NCI-H524 (cell line): ENCODE data around the gene CXCR6.

ENCODE experiments used
- DNase-seq, 2 experiments: peaks; one replicate each; lab custom pipeline; 2025; lab: John Stamatoyannopoulos, UW

Gene CXCR6

DNA sequence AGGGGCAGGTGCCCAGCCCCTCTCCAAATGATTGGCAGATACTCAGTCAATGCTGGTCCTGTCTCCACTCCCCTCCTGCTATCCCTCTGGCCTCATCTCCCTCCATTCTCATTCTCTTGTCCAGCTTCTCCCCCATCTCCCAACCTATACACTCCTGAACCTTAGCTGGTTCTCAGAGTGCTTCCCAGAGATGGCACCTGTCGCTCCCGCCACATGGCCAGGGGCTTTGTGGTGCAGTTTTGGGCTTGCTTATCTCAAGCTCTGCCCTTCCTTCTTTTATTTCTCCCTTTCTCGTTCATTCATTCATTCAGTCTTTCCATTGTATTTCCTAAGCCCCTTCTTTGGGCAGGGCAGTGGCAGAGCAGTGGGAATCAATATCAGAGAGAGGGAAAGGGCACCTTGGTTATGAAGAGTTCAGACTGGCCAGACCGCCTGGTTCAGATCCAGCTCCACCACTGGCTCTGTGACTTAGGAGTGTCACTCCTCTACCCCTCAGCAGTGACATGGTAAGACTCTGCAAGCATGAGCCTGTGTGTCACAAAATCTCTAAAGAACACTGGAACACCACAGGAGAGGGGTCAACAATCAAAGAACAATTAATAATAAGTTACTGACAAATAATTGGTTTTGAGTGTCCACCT is 20.2 kb upstream of the CXCR6 start:
- no peak for DNase-seq

DNA sequence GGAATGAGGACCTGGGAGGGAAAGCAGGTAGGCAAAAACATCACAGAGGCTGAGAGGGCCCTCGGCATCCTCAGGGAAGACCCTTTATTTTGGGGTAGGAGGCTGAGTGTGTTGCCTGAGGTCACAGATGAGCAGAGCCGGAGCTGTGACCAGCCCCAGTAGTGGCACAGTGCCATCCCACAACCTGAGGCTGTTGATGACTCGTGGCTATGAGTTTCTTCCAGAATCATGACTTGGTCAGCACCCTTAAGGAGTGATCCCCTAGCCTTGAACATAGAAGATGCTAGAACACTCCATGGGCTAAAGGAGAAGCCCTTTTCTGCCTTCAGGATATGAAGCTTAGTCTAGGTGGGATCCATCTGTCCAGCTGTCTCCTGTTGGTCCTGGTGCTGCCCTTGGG is 19.5 kb upstream of the CXCR6 start:
- DNase-seq: no peak

DNA sequence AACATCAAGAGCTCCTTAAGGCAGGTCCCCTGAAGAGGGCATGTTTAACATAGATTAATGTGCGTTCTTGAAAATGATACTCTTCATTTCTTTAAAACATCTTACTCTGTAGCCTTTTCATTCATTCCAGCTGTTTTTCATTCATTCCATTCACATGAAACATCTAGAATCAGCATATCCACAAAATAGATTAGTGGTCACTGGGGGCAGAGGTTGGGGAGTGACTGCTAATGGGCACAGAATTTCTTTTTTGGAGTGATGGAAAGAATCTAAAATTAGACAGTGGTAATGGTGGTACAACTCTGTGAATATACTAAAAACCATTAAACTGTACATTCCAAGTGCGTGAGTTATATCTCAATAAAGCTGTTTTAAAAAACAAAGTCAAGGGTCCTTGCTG is 15.4 kb upstream of the CXCR6 start:
- DNase-seq: no peak

DNA sequence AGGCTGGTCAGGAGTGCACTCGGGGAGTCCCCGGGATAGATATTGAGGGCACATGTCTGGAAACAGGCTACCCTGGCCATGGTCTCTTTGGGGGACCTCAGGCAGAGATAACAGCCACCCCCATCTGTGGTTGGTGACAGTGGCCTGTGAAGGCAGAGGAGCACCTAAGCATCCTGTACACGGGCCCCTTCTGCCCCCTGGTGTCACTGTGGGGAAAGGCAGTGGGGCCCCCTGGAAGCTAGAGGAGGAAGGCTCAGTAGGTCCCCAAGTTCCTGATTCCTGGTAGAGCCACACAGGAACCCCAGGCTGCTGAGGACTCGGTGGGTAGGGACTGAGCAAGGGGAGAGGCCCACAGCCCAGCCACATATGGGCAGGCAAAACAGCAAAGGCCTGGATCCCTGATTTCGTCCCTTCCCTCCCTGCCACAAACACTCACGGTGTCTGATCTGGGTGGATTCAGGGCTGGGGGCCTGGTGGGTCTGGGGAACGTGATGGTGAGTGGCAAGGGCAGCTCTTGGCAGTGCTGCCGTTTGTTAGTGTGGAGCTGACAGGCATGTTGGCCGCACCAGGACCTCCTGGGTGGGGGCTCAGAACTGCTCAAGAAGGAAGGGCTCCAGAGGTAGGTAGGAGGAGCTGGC is 14.1 kb upstream of the CXCR6 start:
- peak in 1 of 2 experiments; percentile 19 for DNase-seq

DNA sequence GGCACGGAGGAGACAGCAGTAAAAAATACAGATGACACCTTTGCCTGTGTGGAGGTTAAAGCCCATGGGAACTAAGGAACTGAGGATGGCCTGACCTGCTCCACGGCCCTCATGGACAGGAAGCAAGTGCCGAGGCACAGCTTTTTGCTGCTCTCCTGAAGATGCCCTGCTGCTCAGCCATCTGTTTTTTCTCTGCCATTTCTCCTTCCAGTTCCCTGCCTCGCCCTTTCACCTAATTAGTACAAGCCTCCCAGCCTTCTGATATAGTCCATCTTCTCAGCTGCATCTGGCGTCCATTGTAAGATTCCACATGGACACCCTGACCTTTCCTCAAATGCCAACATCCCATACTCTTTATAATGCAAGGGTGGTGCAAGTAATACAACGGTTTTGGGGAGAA is 11.8 kb upstream of the CXCR6 start:
- peak; percentile 38 to 83 for DNase-seq

DNA sequence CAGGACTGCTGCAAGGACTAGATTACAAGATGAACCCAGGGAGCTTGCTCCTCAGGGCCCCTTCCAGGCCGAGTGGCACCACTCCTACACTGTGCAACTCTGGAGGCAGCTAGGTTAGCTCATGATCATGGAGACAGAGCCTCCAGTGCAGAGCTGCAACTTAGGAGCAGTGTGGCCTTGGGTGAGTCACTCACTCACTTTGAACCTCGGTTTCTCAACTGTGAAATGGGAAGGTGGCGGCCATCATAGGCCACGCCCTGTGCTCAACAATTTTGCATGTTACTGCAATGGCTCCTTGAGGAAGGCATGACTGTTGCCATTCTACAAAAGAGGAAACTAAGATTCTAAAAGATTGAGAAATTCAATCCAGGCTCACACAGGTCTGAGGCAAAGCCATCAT is 11.2 kb upstream of the CXCR6 start:
- DNase-seq: no peak

DNA sequence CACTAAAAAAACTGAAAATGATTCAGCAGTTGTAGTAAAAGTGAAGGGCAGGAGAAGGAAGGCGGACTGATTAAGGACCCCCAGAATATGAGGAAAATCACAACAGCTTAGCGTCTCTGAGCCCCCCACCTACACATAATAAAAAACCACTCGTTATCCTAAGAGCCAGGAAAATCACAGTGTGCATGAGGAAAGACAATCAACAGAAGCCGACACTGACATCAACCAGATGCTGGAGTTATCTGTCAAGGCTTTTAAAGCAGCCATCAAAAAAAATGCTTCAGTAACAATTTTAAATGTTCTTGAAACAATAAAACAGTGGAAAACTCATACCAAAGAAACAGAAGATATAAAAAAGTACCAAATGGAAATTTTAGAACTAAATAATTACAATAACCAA is 9.7 kb upstream of the CXCR6 start:
- no peak for DNase-seq

DNA sequence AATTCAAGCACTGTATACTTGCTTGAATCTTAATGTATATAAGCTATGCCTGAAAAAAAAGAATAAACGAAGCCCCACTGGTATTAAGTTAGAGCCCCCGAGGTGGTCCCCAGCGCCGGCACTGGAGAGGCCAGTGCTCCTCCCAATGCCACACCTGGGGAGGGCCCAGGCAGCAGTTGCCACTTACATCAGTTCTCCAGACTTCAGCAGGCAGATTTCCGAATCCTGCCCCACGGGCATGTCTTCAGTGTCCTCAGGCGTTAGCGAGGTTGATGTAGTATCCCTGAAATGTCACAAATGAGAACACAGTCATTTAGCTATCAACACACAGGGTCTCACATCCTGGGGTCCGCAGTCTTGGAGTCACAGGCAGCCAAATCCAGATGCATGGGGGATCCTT is 7.0 kb upstream of the CXCR6 start:
- DNase-seq: no peak

DNA sequence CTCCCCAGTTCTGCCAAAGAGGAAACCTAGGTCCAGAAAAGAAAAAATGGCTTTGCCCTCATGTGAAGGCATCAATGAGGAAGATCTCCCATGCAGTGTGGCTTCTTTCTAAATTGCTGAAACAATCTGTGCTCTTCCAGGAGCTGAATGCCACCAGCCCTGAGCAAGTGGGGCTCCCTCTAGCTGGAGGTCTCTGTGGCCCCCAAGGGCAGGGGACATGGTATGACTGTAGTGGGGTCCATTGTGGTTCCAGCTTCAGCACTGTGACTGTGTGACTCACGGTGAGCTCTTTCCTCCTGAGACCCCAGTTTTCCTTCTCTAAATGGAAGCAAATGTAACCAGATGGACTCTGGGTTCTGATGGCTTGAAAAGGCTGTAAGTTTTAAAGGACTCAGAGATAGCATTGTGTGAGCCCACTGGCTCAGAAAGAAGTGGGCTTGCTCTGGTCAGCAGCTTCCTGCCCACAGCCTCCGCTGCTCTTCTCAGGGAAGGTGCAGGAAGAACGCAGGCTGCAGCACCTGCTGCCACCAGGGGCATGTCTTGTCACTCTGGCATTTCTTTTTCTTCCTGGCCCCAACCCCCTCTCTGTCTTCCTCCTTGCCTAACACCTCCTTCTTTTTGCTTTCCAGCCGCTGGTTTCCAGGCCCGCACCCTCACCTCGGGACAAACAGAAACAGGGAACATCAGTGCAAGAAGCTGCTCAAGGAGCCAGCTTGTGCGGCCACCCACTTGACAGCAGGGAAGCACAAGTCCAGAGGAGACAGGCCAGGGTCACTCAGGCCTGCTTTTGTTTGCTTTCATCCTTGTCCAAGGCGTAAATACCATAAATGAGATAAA is 5.8 kb upstream of the CXCR6 start:
- no peak for DNase-seq

DNA sequence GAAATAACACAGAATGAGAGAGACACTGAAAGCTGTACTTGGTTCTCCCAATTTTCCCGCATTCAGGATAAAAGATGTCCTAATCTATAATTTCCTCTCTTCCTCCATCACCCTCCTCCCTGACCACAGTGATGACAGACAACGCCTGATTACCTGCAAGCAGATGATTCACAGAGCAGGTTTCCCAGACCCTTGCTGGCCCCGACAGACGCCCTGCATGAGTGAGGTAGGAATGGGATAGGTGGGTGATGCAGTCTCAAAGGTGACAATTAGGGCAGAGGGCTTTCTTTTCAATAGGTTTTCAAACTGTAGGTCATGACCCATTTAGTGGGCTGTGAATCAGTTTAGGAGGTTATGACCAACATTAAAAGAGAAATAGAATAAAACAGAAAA is 5.2 kb upstream of the CXCR6 start:
- DNase-seq: no peak

DNA sequence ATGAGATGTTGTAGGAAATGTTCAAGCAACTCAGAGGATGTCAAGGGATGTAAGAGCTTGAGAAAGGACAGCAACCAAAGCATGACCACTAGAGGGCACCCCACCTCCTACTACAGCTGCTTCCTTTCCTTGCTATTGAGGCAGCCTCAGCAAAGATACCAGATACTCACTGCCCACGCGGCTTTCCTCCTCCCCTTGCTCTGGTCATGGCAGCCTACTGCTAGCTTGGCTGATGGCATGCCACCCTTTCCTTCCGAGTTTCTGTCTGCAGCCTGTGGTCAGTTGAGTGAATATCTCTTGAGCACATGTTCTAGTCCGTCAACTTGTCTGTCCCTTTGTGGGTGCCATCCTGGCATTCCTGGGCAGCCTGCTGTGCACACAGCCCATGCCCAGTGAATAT is 4.4 kb upstream of the CXCR6 start:
- DNase-seq: peak; percentile 76 to 79

DNA sequence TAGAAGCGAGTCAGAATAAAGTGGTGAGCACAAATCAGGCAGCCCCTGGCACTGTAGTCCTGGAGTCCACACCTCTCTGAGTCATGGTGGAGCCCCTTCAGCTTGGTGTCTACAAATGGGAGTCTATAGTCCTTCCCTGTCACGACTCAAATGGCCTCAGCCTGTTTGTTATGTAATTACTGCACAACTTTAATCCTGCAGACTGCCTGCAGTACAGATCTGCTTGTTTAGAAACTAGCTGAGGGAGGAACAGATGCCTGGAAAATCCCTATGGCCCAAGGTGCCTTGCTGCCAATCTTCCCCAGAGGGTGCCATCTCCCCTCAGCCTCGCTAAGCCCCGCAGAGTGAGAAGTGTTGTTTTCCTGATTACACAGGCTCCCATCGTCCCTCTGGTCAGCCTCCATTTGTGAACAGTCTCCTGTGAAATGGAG is 3.9 kb upstream of the CXCR6 start:
- DNase-seq: peak; percentile 73 to 91

DNA sequence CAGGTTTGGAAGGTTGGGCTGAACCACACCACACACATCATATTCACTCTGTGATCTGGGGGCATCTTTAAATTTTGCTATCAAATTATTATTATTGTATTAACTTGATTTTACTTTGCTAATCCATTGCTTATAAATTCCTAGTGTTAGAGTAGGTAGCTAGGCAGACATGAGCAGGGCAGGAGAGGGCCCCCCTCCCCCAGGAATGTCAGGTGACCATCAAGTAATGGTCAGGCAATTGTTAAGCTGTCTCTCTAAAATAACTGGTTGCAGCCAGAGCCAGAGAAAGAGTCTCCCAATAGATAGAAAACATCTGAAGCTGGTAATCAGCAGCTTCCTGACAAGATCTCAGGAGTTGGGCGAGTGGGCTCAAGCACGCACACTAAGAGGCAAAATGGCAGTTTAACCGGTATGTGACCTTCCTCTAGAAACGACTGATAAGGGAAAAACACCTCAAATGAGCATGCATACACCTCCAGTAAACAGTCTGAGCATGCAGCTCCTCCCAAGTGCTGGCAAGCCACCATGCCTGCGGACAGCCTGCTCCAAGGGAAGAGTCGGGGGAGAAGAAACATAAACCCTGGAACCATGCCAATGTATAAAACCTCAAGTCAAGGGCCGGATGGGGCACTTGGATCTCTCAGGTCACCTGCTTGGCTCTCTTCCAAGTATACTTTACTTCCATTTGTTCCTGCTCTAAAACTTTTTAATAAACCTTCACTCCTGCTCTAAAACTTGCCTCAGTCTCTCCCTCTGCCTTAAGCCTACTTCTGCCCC is 3.1 kb upstream of the CXCR6 start:
- DNase-seq: no peak

DNA sequence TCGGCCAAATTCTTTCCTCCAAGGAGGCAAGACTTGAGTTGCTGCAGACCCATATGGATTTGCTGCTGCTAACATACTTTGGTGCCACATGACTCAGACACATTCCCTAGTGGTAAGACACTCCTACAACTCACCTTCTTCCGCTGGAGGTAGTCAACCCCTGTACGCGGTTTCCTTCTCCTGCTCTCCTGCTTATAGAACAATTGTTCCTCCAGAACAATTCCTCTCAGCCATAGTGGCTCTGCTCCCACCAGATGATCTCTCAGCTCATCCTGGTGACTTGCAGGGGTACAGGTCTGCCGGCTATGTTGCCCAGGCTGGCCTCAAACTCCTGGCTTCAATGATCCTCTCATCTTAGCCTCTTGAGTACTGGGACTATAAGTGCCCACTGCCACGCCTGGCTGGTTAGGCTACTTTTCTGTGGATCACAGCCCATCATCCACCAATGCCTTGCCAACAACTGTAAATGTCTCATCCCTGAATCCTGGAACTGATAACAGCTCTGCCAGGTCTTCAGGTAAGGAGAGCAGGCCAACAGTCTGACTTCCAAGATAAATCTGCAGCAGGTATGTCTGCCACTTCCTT is 2.4 kb upstream of the CXCR6 start:
- DNase-seq: no peak

DNA sequence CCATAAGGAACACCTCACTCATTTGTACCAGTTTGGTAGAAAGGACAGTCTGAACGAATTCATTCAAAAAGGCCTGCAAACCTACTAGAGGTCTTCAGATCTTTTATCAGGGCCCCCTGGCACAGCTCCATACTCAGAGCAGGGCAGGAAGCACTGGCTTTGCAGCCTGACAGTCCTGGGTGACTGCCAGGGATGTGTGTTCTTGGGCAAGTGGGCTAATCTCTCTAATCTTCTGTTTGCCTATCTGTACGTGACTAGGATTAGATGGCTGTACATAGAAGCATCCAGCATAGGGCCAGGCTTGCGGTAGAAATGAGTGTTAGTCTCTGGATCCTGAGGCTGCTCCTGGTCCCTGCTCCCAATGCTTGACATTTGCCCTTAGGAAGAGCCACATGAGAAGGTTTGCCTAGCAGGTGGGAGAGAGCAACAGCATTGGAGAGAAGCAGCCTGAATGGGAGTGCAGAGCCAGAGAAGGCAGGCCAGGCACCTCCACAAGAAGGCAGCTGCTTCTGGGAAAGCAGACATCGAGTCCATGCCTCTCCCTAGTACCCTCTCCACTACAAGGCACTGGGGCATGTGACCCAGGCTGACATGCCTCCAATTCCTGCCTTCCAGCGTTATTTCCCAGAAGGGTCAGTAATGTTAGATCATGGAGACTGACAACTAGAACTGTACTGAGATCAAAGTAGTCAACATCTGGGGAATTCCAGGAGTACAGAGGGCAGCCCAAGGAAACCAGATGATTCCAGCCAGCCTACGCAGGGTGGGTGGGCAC is 1.0 kb upstream of the CXCR6 start:
- DNase-seq: peak; percentile 16 to 66

DNA sequence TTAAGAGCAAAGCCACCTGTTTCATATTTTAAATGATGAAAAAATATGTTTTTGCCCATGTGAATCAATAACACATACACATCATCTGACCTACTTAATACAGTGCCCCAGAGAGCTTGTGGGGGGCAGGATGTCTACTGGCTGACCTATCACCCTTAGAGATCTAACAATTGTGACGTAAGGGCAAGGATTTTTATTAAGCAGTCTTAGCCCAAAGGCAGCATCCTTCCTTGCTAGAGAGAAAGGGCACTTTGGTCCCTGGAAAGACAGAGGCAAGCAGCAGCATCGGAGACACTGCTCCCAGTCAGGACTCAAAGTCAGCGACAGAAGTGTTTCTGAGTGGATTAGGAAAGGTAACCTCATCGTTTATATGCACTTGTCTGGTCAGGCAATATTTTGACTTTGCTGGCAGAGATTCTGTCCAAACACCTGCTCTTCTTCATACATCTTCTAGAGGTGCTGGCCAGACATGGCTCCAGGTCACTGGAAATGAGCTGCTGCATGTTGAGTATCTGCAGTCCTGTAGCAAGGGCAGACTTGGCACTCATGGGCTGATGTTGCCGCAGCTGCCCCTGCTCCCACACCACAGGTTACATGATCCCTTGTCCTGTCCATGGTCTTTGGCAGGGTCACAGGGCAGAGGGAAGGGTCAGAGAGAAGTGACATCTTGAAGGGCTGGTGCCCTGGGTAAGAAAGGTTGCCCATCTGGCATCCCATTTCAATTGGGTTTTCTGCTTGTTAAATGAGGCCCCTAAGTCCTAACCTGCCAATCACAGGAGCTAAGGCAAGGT is 1.8 kb downstream of the CXCR6 start:
- no peak for DNase-seq

DNA sequence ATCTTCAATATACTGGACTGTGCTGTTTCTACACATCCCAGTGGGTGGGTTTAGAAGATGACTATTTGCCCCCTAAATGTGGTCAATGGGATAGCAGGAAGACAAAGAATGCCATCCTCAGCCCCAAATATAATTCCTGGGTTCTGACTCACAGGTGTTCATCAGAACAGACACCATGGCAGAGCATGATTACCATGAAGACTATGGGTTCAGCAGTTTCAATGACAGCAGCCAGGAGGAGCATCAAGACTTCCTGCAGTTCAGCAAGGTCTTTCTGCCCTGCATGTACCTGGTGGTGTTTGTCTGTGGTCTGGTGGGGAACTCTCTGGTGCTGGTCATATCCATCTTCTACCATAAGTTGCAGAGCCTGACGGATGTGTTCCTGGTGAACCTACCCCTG is 3.0 kb downstream of the CXCR6 start:
- DNase-seq: no peak

DNA sequence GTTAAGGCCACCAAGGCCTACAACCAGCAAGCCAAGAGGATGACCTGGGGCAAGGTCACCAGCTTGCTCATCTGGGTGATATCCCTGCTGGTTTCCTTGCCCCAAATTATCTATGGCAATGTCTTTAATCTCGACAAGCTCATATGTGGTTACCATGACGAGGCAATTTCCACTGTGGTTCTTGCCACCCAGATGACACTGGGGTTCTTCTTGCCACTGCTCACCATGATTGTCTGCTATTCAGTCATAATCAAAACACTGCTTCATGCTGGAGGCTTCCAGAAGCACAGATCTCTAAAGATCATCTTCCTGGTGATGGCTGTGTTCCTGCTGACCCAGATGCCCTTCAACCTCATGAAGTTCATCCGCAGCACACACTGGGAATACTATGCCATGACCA is 3.6 kb downstream of the CXCR6 start:
- DNase-seq: no peak

DNA sequence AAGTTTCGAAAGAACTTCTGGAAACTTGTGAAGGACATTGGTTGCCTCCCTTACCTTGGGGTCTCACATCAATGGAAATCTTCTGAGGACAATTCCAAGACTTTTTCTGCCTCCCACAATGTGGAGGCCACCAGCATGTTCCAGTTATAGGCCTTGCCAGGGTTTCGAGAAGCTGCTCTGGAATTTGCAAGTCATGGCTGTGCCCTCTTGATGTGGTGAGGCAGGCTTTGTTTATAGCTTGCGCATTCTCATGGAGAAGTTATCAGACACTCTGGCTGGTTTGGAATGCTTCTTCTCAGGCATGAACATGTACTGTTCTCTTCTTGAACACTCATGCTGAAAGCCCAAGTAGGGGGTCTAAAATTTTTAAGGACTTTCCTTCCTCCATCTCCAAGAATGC is 4.1 kb downstream of the CXCR6 start:
- no peak for DNase-seq

DNA sequence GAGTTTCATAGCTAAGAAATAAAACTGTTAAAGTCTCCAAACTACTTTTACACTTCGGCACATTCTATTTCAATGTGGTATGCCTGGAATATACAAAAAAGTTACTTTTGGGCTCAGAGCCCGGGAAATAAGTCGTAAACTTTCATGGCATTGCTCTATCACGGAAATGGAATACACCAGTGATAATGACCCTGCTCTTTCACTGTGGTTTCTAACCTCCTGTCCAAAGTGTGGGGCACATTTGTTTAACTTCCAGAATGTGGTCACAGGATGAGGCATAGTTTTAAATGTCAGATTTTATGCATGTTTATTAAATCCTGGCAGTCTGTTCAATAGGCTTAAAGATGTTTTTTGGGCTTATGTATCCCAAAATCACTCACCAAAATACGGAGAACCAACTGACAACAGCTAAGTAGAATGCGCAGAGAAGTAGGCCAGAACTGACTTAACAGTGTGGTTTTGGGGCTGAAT is 5.1 kb downstream of the CXCR6 start:
- DNase-seq: no peak
